ENCODE measurements around the gene SRGAP3.
A peak's percentile ranks its signal among the peaks of the same experiment; 100 is the strongest.

SRGAP3 gene

GRCh38 chr3:8993331-8993730 lies 256.1 kb downstream of the SRGAP3 start (continued):
- TF ChIP-seq ZXDB (tag by site-specific recombination; IDR thresholded peaks at IDR 0.05) (no peak), SP2 (tag by site-specific recombination; IDR thresholded peaks at IDR 0.05) (no peak), ZNF366 (tag by site-specific recombination; conservative IDR thresholded peaks at IDR 0.05) (no peak), HOXD13 (CRISPR knock-in tag; IDR thresholded peaks at IDR 0.05; ENCODE audit: borderline replicate concordance) (no peak), ZNF639 (tag by site-specific recombination; IDR thresholded peaks at IDR 0.05) (no peak), ZNF157 (tag by site-specific recombination; IDR thresholded peaks at IDR 0.05) (no peak), ZNF132 (tag by site-specific recombination; IDR thresholded peaks at IDR 0.05; ENCODE audit: borderline replicate concordance) (no peak), AEBP2 (tag by site-specific recombination; IDR thresholded peaks at IDR 0.05; ENCODE audit: borderline replicate concordance) (no peak), ZBTB20 (tag by site-specific recombination; IDR thresholded peaks at IDR 0.05) (no peak), ZNF398 (tag by site-specific recombination; IDR thresholded peaks at IDR 0.05) (no peak), ZNF433 (tag by site-specific recombination; IDR thresholded peaks at IDR 0.05; ENCODE audit: low read depth) (no peak), GLI2 (tag by site-specific recombination; IDR thresholded peaks at IDR 0.05; ENCODE audit: borderline replicate concordance, low read depth) (no peak), PRDM10 (tag by site-specific recombination; IDR thresholded peaks at IDR 0.05) (no peak)

GRCh38 chr3:8992854-8993253 lies 256.6 kb downstream of the SRGAP3 start:
- Histone ChIP-seq H3K36me3 (ENCODE audit: control insufficient read depth in 2 of 2, insufficient read depth in 1 of 2, low read length in 2 of 2) (no peaks in the 10 kb centered on the region), H3K27ac (ENCODE audit: extremely low read depth, low read depth, low read length) (no peak overlapping the region), H3K9me3 (ENCODE audit: control insufficient read depth, insufficient read depth, low read depth, low read length) (no peaks in the 10 kb centered on the region), H3K4me1 (ENCODE audit: control insufficient read depth, insufficient read depth, low read length) (no peaks in the 10 kb centered on the region), H3K4me3 (ENCODE audit: low read depth, low read length) (no peak overlapping the region)
- ChIA-PET CTCF (interaction anchor here (1.3 to 3.1 kb wide), 2 partner anchors 73 to 309 kb away, joined by 3 to 11 read pairs; no protein-coding TSS in a partner anchor), POLR2A (no interaction called here)
- TF ChIP-seq GLIS1 (tag by site-specific recombination; IDR thresholded peaks at IDR 0.05) (peak; percentile 46), ZNF362 (tag by site-specific recombination; IDR thresholded peaks at IDR 0.05) (no peak)
